Stimulated activated CD8-positive, alpha-beta memory T cell treated with anti-CD3 and anti-CD28 coated beads, Interleukin-12 subunit alpha, Interleukin-12 subunit beta, amount 100 ng/mL, for 24 hours (primary cell): ENCODE measurements around the gene AVEN.
A peak's percentile ranks its signal among the peaks of the same experiment; 100 is the strongest.
"Not testable (repeated sequence)": the region's sequence is repeated elsewhere in the genome, so short reads cannot be mapped to it uniquely, and the experiment has no call there.

Experiments
- DNase-seq: peaks from one replicate; pipeline ENCODE4 v3.0.0-alpha.2; 2020; ENCODE audit errors: extremely low read depth

AVEN gene

DNA sequence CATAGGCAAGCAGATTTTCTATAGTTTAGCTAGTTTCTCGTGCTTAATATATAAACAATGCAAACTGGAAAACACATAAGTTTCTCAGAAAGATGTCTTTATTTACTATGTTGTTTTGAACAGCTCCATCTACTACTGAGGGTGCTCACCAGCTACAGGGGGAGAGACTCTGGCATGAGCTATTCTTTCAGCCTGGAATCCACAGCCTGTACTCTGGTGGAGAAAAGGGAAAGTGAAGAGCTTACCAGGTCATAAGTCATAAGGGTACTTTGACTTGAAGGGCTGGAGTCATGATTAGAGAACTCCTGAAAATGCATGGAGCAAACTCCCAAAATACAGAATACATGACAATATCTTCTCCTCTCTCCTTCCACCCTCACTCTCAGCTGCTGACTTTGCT is 4.4 kb upstream of the AVEN start:
- DNase-seq = no peak

- no peak for DNase-seq
These were observed 748 bp upstream of the AVEN start for GRCh38 chr15:34039790-34040113.

GRCh38 chr15:34038023-34038870 is 757 bp downstream of the AVEN start:
- peak; percentile 39 for DNase-seq

GRCh38 chr15:34031987-34032760 is 6.8 kb downstream of the AVEN start:
- DNase-seq = no peak

GRCh38 chr15:34027606-34028005 is 11.4 kb downstream of the AVEN start:
- DNase-seq = no peak

- DNase-seq = no peak
These were observed 13.8 kb downstream of the AVEN start for GRCh38 chr15:34025252-34025651.

DNA sequence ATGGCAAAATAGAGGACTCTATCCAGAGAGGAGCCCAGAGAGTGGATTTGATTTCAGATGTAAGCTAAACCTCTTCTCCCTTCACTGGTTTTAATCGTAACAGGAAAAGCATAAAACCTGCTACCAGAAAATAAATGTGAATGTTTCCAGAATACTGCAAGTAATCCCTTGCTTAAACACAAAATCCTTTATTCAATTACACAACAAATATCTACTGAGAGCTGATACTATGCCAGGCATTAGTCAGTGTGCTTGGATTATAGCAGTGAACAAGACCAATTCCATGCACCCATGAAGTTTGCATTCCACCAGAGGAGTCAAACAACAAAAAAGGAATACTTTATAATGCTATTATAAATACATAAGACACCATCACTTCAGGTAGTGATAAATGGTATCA is 15.1 kb downstream of the AVEN start:
- no peak for DNase-seq

- DNase-seq = no peak
These were observed 19.5 kb downstream of the AVEN start for GRCh38 chr15:34019369-34019990.

- DNase-seq = not testable (repeated sequence)
These were observed 20.3 kb downstream of the AVEN start for GRCh38 chr15:34018738-34019137.

DNA sequence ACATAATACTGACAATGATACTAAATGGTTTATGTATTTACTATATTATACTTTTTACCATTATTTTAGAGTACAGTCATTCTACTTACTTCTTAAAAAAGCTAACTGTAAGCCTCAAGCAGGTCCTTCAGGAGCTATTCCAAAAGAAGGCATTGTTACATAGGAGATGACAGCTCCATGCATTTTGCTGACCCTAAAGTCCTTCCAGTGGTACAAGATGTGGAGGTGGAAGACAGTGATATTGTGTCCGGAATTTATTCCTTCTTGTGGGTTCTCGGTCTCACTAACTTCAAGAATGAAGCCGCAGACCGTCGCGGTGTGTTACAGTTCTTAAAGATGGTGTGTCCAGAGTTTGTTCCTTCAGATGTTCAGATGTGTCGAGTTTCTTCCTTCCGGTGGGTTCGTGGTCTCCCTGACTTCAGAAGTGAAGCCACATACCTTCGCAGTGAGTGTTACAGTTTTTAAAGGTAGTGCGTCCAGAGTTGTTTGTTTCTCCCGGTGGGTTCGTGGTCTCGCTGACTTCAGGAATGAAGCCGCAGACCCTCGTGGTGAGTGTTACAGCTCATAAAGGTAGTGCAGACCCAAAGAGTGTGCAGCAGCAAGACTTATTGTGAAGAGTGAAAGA is 20.9 kb downstream of the AVEN start:
- no peak for DNase-seq

GRCh38 chr15:34014556-34014955 is 24.4 kb downstream of the AVEN start:
- no peak for DNase-seq

GRCh38 chr15:34013746-34014145 is 25.3 kb downstream of the AVEN start:
- no peak for DNase-seq

GRCh38 chr15:34012461-34013028 is 26.5 kb downstream of the AVEN start:
- DNase-seq = no peak

DNA sequence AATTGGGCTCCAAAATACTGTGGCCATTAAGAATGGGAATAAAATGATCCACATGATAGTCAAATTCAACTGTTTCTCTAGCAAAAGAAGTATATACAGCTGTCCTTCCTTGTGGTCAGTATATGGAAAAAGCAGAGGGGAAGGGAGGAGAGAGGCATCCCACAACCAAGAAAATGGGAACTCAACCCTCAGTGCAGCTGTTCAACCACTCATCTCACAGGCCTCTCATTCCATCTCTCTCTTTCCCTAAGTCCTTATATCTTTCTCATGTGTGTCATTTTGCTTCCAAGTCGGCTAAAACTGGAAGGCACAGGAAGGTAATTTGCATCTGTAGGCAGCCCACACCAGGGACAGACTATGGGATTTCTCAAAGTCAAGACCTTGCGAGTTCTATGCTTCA is 27.5 kb downstream of the AVEN start:
- DNase-seq = no peak

DNA sequence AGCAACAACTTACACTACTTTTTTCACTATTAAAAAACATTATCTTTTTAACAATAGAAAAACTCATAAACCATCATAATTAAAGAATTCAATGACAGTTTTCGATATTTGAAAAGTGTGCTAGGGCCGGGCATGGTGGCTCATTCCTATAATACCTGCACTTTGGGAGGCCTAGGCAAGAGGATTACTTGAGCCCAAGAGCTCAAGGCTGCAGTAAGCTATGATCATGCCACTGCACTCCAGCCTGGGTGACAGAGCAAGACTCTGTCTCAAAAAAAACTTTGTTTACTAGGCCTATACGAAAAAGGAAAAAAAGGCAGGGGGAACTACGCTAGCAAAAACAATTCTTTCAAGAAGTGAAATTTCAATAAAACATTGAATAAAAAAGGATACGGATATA is 28.1 kb downstream of the AVEN start:
- DNase-seq = no peak

GRCh38 chr15:34009656-34010055 is 29.3 kb downstream of the AVEN start:
- DNase-seq = no peak

- no peak for DNase-seq
These were observed 32.6 kb downstream of the AVEN start for GRCh38 chr15:34006381-34006780.

DNA sequence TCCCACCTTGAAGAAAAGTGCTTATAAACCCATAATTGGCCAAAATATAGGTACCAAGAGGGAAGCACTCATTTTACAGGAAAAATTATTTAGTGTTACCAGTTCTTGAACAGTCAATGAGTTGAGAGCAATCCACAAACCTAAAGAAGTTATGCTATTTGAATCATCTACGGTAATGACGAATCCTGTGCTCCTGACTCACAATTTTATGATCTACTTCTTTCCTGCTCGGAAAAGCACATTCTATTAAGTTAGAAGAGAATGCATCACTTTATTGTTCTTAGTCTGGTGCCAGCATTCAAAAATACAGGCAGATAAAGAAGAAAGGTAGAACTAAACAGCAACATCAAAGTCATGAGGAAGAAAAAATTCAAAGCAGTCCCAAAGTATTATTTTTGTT is 37.5 kb downstream of the AVEN start:
- no peak for DNase-seq

- DNase-seq = not testable (repeated sequence)
These were observed 43.3 kb downstream of the AVEN start for GRCh38 chr15:33995666-33996065.

GRCh38 chr15:33994005-33994615 is 44.9 kb downstream of the AVEN start:
- no peak for DNase-seq

DNA sequence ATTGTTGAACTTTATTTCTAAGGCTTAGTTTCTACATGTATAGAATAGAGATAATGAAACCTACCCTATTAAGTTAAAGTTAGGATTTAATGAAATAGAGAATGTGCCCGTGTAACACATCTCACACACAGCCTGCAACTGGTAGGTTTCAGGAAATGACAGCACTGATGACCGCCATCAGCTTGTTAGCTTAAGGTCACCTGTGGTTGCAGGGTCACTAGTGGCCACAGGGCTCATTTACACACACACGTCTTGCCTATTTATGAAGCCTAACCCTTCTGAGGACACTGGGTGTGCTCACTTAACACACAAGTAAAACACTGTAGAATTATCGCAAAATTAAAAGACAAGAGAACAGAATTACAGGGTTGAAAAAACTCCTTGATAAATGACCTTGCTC is 50.6 kb downstream of the AVEN start:
- no peak for DNase-seq

DNA sequence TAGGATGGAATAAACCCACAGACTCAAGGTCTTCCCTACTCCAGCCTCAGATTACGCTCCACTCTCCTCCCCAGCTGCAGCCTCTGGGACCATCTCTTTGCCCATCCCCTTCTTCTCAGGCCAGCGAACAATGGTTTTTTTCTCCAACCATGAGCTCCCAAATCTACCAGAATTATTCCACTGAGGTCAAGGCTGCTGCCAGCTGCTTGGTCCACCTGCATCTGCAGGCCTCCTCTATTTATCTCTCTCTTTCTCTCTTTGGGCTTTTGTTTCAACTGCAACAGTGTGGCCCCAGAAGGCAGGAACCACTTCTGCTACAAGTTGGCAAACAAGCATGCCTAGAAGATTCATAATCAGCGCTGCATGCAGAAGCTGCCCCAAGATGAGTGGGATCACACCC is 51.6 kb downstream of the AVEN start:
- no peak for DNase-seq
